Esophagus muscularis mucosa (tissue), 4 donors: ENCODE measurements around the gene PGGT1B. TPM values are rescaled to one million over a fixed set of nuclear protein-coding genes. Genes with fewer than 3 reads are reported as not detected.
A peak's percentile ranks its signal among the peaks of the same experiment; 100 is the strongest.

ENCODE experiments used
- DNase-seq: peaks from one replicate; pipeline ENCODE4 v3.0.0-alpha.2; 2017; ENCODE audit errors: extremely low spot score
- H3K27ac ChIP-seq, 4 donors: fragments of 200-600 bp; sonication (generic); replicated peaks in 1 of 4; 1 replicate in 3 of 4; 2 replicates in 1 of 4; pipeline ENCODE4 v1.5.1; 2016 to 2019; ENCODE audit warnings: mild to moderate bottlenecking in 1 of 4
- H3K27me3 ChIP-seq, 4 donors: fragments of 200-600 bp; sonication (generic); one replicate each; pipeline versions ENCODE4 v1.5.1 to v1.6.0; 2016 to 2019
- H3K36me3 ChIP-seq, 4 donors: fragments of 200-600 bp; sonication (generic); one replicate each; pipeline ENCODE4 v1.5.1; 2016 to 2019
- H3K4me1 ChIP-seq, 4 donors: fragments of 200-600 bp; sonication (generic); one replicate each; pipeline ENCODE4 v1.5.1; 2016 to 2019
- H3K4me3 ChIP-seq, 4 donors: fragments of 200-600 bp; sonication (generic); 1 replicate in 2 of 4; 2 replicates in 2 of 4; pipeline ENCODE4 v1.5.1; 2016 to 2019; ENCODE audit warnings: mild to moderate bottlenecking in 4 of 4, moderate library complexity in 1 of 4
- H3K9me3 ChIP-seq, 4 donors: fragments of 200-600 bp; sonication (generic); 1 replicate in 3 of 4; 2 replicates in 1 of 4; pipeline ENCODE4 v1.5.1; 2016 to 2019
- CTCF ChIP-seq, 3 experiments: fragments of 200-600 bp in 2 of 3; fragments of 450-650 bp in 1 of 3; sonication (generic) in 2 of 3; IDR thresholded peaks; one replicate each; pipeline ENCODE4 v1.5.1; 2017 to 2019; ENCODE audit warnings: antibody characterized with exemption in 3 of 3, mild to moderate bottlenecking in 2 of 3, moderate library complexity in 1 of 3
- EP300 ChIP-seq: sonication (generic); formaldehyde crosslinking; IDR thresholded peaks from one replicate; pipeline ENCODE4 v1.6.1; 2017; ENCODE audit warnings: antibody characterized with exemption
- POLR2A ChIP-seq: fragments of 450-650 bp; IDR thresholded peaks from one replicate; pipeline ENCODE4 v1.6.1; 2017; ENCODE audit warnings: antibody characterized with exemption, moderate library complexity, mild to moderate bottlenecking, low read depth
- POLR2AphosphoS5 ChIP-seq, 2 donors: sonication (generic); formaldehyde crosslinking; IDR thresholded peaks; one replicate each; pipeline ENCODE4 v1.6.1; 2017; ENCODE audit warnings: antibody characterized with exemption in 2 of 2
- WGBS: methylation state at CpG from one replicate; pipeline ENCODE4 v1.1.5; 2018; 5-methylcytosine and 5-hydroxymethylcytosine counted together
- intact Hi-C: fragments of 100-400 bp; cut with DNase I; formaldehyde crosslinking; loops from one replicate; pipeline ENCODE4 v1.15.1; 2023
- total RNA-seq, 4 donors: library from RNA; depleted of rRNA; stranded (reverse); fragments of >200 nt; gene quantifications; one replicate each; pipeline versions ENCODE4 v1.1.0 to v1.2.1, GENCODE V29; 2016

PGGT1B gene
- 10 to 100 TPM in 2 of 4 donors, 1 to 10 TPM in 2; 9.5 to 18.3 (median 10.7) TPM for total RNA-seq

- intact Hi-C loops, result no loop called here
Measured at GRCh38 chr5:115262321-115263077, at the start of gene PGGT1B. Gene PGGT1B, minus strand, starts transcription at chr5:115262877. Its CDS starts 26 bp downstream, at chr5:115262851.

GRCh38 chr5:115309751-115310370, 47.2 kb upstream of the PGGT1B start:
- H3K36me3 ChIP-seq, result no peaks in the 10 kb centered on the region
- peaks cover 0 to 7% (median 0%) of the 10 kb centered on the region in 4 donors for H3K27me3 ChIP-seq
- WGBS, result 15% methylated on average over 1 of the region's 1 CpG
- DNase-seq, result no peak
- no peaks in the 10 kb centered on the region for H3K4me1 ChIP-seq
- no peak overlapping the region for H3K4me3 ChIP-seq
- intact Hi-C loops, result loop anchor here (2.0 to 10.0 kb wide), 3 partner anchors 67 to 525 kb away; no protein-coding TSS in a partner anchor
- TF ChIP-seq POLR2A (no peak), CTCF (IDR thresholded peaks at IDR 0.05) (peak; percentile 72 to 75 (median 74)), POLR2AphosphoS5 (IDR thresholded peaks at IDR 0.05) (no peak)
- H3K9me3 ChIP-seq, result no peaks in the 10 kb centered on the region
- H3K27ac ChIP-seq, result no peak overlapping the region

More at GRCh38 chr5:115262321-115263077, at the start of gene PGGT1B:
- WGBS, result under 1% methylated on average over 42 of the region's 50 CpGs
- TF ChIP-seq POLR2AphosphoS5 (IDR thresholded peaks at IDR 0.05) (peak; percentile 72 to 75), EP300 (no peak), POLR2A (no peak), CTCF (IDR thresholded peaks at IDR 0.05) (no peak)
- Histone ChIP-seq H3K9me3 (no peaks in the 10 kb centered on the region), H3K27ac (peak within 1 kb of the TSS; percentile 81 to 87 (median 84)), H3K27me3 (no peaks in the 10 kb centered on the region), H3K4me3 (peak within 1 kb of the TSS; percentile 74 to 94 (median 87)), H3K4me1 (peaks cover 13 to 32% (median 30%) of the 10 kb centered on the region in 4 donors), H3K36me3 (peaks cover 0 to 13% (median 7%) of the 10 kb centered on the region in 4 donors)
- peak; percentile 93 for DNase-seq

GRCh38 chr5:115308815-115309214, 46.1 kb upstream of the PGGT1B start:
- TF ChIP-seq POLR2A (no peak), CTCF (IDR thresholded peaks at IDR 0.05) (no peak), EP300 (no peak), POLR2AphosphoS5 (IDR thresholded peaks at IDR 0.05) (no peak)
- Histone ChIP-seq H3K27me3 (peaks cover 0 to 7% (median 0%) of the 10 kb centered on the region in 4 donors), H3K9me3 (no peaks in the 10 kb centered on the region), H3K4me1 (no peaks in the 10 kb centered on the region), H3K36me3 (no peaks in the 10 kb centered on the region), H3K4me3 (no peak overlapping the region), H3K27ac (no peak overlapping the region)
- intact Hi-C loops, result loop anchor here (10.0 kb wide), 1 partner anchor 526 kb away; no protein-coding TSS in a partner anchor
- no peak for DNase-seq

- Histone ChIP-seq H3K4me1 (no peaks in the 10 kb centered on the region), H3K36me3 (no peaks in the 10 kb centered on the region), H3K9me3 (no peaks in the 10 kb centered on the region), H3K27me3 (peaks cover 0 to 7% (median 0%) of the 10 kb centered on the region in 4 donors), H3K4me3 (no peak overlapping the region), H3K27ac (no peak overlapping the region)
- DNase-seq, result no peak
- intact Hi-C loops, result loop anchor here (10.0 kb wide), 1 partner anchor 529 kb away; no protein-coding TSS in a partner anchor
- 78% methylated on average over 1 of the region's 1 CpG for WGBS
- TF ChIP-seq POLR2AphosphoS5 (IDR thresholded peaks at IDR 0.05), result no peak
- no peak for TF ChIP-seq EP300
- no peak for TF ChIP-seq CTCF (IDR thresholded peaks at IDR 0.05)
- TF ChIP-seq POLR2A, result no peak
Measured at GRCh38 chr5:115306011-115306536, 43.4 kb upstream of the PGGT1B start.
